ENCODE data around the gene FHOD3.

Gene FHOD3

GRCh38 chr18:36525913-36526312 lies 228.4 kb downstream of the FHOD3 start:
- FAIRE-seq = no peak
- DNase-seq (ENCODE audit: insufficient read length) = no peak
- TF ChIP-seq TAF1 (IDR thresholded peaks at IDR 0.05; ENCODE audit: borderline replicate concordance, low read depth, low read length) = no peak
- no peak for TF ChIP-seq POLR2A (IDR thresholded peaks at IDR 0.05; ENCODE audit: low read depth, low read length)
- TF ChIP-seq POLR2AphosphoS5 (IDR thresholded peaks at IDR 0.05; ENCODE audit: low read depth, low read length) = no peak

GRCh38 chr18:36526611-36527010 lies 229.1 kb downstream of the FHOD3 start:
- no peak for FAIRE-seq
- no peak for DNase-seq (ENCODE audit: insufficient read length)
- TF ChIP-seq POLR2AphosphoS5 (IDR thresholded peaks at IDR 0.05; ENCODE audit: low read depth, low read length) (no peak), TAF1 (IDR thresholded peaks at IDR 0.05; ENCODE audit: borderline replicate concordance, low read depth, low read length) (no peak), POLR2A (IDR thresholded peaks at IDR 0.05; ENCODE audit: low read depth, low read length) (no peak)

GRCh38 chr18:36527051-36527450 lies 229.5 kb downstream of the FHOD3 start:
- TF ChIP-seq POLR2AphosphoS5 (IDR thresholded peaks at IDR 0.05; ENCODE audit: low read depth, low read length) (no peak), TAF1 (IDR thresholded peaks at IDR 0.05; ENCODE audit: borderline replicate concordance, low read depth, low read length) (no peak), POLR2A (IDR thresholded peaks at IDR 0.05; ENCODE audit: low read depth, low read length) (no peak)
- DNase-seq (ENCODE audit: insufficient read length) (no peak), FAIRE-seq (no peak)

GRCh38 chr18:36527740-36528455 lies 230.4 kb downstream of the FHOD3 start:
- DNase-seq (ENCODE audit: insufficient read length) (no peak), FAIRE-seq (no peak)
- TF ChIP-seq TAF1 (IDR thresholded peaks at IDR 0.05; ENCODE audit: borderline replicate concordance, low read depth, low read length) = no peak
- no peak for TF ChIP-seq POLR2A (IDR thresholded peaks at IDR 0.05; ENCODE audit: low read depth, low read length)
- TF ChIP-seq POLR2AphosphoS5 (IDR thresholded peaks at IDR 0.05; ENCODE audit: low read depth, low read length) = no peak

GRCh38 chr18:36529747-36530146 lies 232.2 kb downstream of the FHOD3 start:
- no peak for TF ChIP-seq POLR2A (IDR thresholded peaks at IDR 0.05; ENCODE audit: low read depth, low read length)
- TF ChIP-seq POLR2AphosphoS5 (IDR thresholded peaks at IDR 0.05; ENCODE audit: low read depth, low read length) = no peak
- TF ChIP-seq TAF1 (IDR thresholded peaks at IDR 0.05; ENCODE audit: borderline replicate concordance, low read depth, low read length) = no peak
- DNase-seq (ENCODE audit: insufficient read length) = no peak
- FAIRE-seq = no peak

- TF ChIP-seq TAF1 (IDR thresholded peaks at IDR 0.05; ENCODE audit: borderline replicate concordance, low read depth, low read length) (no peak), POLR2AphosphoS5 (IDR thresholded peaks at IDR 0.05; ENCODE audit: low read depth, low read length) (no peak), POLR2A (IDR thresholded peaks at IDR 0.05; ENCODE audit: low read depth, low read length) (no peak)
- no peak for FAIRE-seq
- DNase-seq (ENCODE audit: insufficient read length) = no peak
These were observed 233.3 kb downstream of the FHOD3 start for GRCh38 chr18:36530676-36531405.

GRCh38 chr18:36531636-36532035 lies 234.1 kb downstream of the FHOD3 start:
- no peak for FAIRE-seq
- TF ChIP-seq POLR2AphosphoS5 (IDR thresholded peaks at IDR 0.05; ENCODE audit: low read depth, low read length) (no peak), POLR2A (IDR thresholded peaks at IDR 0.05; ENCODE audit: low read depth, low read length) (no peak), TAF1 (IDR thresholded peaks at IDR 0.05; ENCODE audit: borderline replicate concordance, low read depth, low read length) (no peak)

GRCh38 chr18:36532394-36532793 lies 234.9 kb downstream of the FHOD3 start:
- FAIRE-seq = no peak
- no peak for DNase-seq (ENCODE audit: insufficient read length)
- no peak for TF ChIP-seq POLR2A (IDR thresholded peaks at IDR 0.05; ENCODE audit: low read depth, low read length)
- no peak for TF ChIP-seq TAF1 (IDR thresholded peaks at IDR 0.05; ENCODE audit: borderline replicate concordance, low read depth, low read length)
- no peak for TF ChIP-seq POLR2AphosphoS5 (IDR thresholded peaks at IDR 0.05; ENCODE audit: low read depth, low read length)

More at GRCh38 chr18:36531636-36532035, 234.1 kb downstream of the FHOD3 start:
- no peak for DNase-seq (ENCODE audit: insufficient read length)

GRCh38 chr18:36532815-36533214 lies 235.3 kb downstream of the FHOD3 start:
- no peak for FAIRE-seq
- no peak for DNase-seq (ENCODE audit: insufficient read length)
- no peak for TF ChIP-seq TAF1 (IDR thresholded peaks at IDR 0.05; ENCODE audit: borderline replicate concordance, low read depth, low read length)
- TF ChIP-seq POLR2A (IDR thresholded peaks at IDR 0.05; ENCODE audit: low read depth, low read length) = no peak

GRCh38 chr18:36533446-36534153 lies 236.1 kb downstream of the FHOD3 start:
- no peak for DNase-seq (ENCODE audit: insufficient read length)
- no peak for FAIRE-seq
- TF ChIP-seq TAF1 (IDR thresholded peaks at IDR 0.05; ENCODE audit: borderline replicate concordance, low read depth, low read length) = no peak
- no peak for TF ChIP-seq POLR2A (IDR thresholded peaks at IDR 0.05; ENCODE audit: low read depth, low read length)
- no peak for TF ChIP-seq POLR2AphosphoS5 (IDR thresholded peaks at IDR 0.05; ENCODE audit: low read depth, low read length)

- DNase-seq (ENCODE audit: insufficient read length) = no peak
- no peak for FAIRE-seq
- TF ChIP-seq POLR2A (IDR thresholded peaks at IDR 0.05; ENCODE audit: low read depth, low read length) = no peak
- no peak for TF ChIP-seq TAF1 (IDR thresholded peaks at IDR 0.05; ENCODE audit: borderline replicate concordance, low read depth, low read length)
- no peak for TF ChIP-seq POLR2AphosphoS5 (IDR thresholded peaks at IDR 0.05; ENCODE audit: low read depth, low read length)
These were observed 236.7 kb downstream of the FHOD3 start for GRCh38 chr18:36534154-36534688.

Measured in GM12892 (cell line).